ENCODE results near the gene MICAL3.
A peak's percentile ranks its signal among the peaks of the same experiment; 100 is the strongest.

The MICAL3 gene

DNA sequence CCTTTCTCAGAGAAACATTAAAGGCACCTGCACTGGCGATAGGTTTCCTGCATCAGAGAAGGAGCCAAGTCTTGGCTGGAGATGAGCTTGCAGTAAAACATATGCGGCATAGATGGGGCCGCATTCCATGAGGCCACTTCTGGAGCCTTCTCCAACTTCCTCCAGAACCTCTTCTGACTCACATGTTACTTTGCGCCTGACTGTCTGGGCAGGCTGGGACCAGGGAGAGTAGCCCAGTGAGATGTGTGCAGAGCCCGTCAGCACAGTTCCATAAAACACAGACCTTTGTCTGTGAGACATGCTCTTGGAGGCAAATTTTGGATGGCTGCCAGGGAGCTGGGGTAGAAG is 194.7 kb downstream of the MICAL3 start:
- DNase-seq, result no peak

DNA sequence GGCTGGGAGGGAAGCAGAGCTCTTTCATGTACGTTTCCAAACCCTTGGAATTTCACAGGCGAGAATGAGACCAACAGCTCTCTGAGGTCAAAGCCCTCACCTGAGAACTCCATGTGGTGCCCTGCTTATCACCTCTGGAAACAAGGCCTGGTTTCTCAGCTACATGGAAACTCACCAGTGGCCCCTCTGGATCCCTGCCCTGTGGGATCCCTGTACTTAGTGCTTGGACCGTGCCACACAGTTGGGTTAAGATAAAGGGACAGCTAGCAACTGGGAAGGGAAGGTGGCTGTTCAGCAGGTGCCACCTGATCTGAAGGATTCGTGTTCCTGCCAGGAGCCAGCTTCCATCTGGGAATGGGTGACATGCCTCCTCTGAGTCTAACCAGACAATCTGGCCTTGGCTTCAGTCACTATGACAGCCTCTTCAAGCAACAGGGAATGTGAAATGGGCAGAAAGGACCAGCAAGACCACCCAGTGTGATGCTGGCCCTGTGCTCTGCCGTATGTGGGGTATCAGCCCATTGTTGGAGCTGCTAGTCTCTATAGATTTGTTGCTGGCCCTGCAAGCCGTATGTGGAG is 195.8 kb downstream of the MICAL3 start:
- no peak for DNase-seq

DNA sequence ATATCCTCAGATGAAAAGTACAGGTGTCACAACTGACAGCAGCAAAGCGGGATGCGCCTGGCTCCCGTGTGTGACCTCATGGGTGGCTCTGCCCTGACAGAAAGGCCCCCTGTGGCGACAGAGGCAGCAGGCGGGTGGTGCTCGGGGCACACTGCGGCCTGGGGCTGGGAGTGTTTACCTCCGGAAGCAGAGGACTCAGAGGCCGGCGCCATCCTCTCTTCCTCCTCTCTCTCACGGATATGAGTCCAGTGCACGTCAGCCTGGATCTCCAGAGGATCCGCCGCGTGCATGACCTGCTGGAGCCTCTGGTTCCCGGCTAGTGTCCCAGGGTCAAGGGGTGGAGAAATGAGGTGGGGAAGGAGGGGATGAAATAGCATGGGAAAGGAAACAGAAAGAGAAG is 196.9 kb downstream of the MICAL3 start:
- DNase-seq, result no peak

DNA sequence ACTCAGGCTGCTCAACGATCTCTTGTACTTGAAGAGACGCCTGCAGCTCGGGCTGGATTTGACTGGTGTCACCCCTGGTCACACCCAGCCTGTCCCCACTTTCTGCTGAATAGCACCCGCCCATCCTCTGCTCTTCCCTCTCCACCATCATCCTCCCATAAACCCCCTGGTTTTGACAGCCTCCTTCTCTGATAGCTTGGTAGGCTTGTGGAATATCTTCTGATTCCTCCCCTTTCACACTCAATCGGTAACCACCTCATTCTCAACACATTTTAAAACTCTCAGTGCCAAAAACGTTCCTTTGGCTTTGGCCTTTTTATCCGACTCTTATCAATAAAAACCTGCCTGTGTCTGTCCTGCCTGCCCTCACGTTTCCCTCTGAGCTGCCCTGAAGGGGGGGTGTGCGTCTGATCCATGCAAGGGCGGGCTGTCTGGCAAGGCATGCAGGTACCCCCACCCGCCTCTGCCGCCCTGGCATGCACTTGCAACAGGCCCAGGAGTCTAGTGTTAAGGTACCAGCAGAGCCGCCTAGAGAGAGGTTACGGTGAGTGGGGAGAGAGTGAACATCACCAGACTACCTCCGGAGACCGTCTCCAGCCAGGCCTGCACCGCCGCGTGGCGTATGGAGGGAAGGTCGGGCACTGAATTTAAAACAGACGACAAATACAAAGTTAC is 198.3 kb downstream of the MICAL3 start:
- DNase-seq, result no peak

DNA sequence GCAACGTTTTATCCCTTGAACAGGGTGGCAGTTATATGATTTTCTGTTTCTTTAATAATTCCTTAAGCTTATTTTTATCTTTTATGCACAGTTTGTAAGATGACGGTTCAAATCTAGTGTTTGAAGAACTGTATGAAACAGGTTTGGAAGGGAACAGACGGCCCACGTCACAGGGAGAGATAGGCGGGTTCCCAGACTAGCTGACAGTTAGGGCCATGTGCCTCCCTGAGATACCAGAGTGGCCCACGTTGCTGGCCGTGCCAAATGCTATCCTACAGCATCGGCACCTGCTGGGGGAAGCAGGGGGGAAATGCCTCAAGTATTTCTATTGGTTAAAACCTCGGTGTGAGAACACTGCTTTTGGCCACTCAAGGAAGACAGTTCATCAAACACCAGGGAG is 199.9 kb downstream of the MICAL3 start:
- DNase-seq, result no peak

GRCh38 chr22:17823964-17824363 is 200.4 kb downstream of the MICAL3 start:
- no peak for DNase-seq

DNA sequence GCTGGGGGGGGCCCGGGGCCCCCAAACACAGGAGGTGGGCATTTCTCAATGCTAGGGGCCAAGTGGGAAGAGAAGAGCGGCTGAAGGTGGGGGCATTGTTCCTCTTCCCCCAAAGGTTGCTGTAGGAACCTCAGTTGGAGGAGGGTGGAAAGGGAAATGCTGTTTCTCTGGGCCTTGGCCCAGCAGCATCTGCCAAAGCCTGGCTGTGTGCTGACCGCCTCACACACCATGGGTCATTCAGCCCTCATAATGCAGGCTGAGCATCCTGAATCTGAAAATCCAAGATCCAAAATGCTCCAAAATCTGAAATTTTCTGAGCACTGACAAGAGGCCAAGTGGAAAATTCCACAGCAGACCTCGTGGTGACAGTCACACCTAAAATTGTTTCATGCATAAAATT is 201.1 kb downstream of the MICAL3 start:
- DNase-seq, result no peak

GRCh38 chr22:17822087-17822486 is 202.3 kb downstream of the MICAL3 start:
- no peak for DNase-seq

DNA sequence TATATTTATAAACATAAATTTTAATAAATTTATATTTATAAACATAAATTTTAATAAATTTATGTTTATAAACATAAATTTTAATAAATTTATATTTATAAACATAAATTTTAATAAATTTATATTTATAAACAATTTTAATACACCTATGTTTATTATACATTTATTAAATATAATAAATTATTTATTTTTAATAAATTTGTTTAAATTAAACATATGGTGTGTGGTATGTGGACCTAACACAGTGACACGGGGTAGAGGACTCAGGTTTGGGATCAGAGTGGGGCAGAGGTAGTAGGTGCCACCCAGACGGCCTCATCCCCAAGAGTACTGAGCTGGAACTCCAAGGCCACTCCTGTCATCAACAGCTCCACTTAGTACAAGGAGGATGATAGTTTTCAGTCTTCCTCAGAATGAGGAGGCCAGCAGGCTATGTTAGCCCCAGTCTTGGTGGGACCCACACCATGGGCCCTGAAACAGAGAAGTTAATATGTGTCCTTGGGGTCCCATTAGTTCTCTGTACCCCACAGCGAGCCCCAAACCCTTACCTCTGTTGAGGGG is 203.4 kb downstream of the MICAL3 start:
- no peak for DNase-seq

DNA sequence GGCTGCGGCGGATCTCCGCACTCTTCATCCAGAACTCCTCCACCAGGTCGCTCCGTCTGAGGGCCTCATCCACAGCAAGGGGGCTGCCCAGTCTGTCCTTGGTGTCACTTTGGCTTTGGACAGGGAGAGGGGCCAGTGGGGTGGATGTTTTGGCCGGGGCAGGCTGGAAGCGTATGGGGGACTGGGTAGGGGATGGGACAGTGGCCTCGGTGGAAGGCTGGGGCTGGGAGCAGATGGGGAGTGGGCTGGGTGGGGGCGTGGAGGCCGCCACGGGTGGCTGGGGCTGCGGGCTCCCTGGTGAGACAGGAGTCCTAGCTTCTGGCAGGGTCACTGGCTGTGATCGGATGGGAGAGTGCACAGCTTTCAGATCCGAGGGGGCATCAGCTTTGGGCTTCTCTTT is 205.7 kb downstream of the MICAL3 start:
- DNase-seq, result no peak

GRCh38 chr22:17818180-17818579 is 206.2 kb downstream of the MICAL3 start:
- DNase-seq, result no peak

DNA sequence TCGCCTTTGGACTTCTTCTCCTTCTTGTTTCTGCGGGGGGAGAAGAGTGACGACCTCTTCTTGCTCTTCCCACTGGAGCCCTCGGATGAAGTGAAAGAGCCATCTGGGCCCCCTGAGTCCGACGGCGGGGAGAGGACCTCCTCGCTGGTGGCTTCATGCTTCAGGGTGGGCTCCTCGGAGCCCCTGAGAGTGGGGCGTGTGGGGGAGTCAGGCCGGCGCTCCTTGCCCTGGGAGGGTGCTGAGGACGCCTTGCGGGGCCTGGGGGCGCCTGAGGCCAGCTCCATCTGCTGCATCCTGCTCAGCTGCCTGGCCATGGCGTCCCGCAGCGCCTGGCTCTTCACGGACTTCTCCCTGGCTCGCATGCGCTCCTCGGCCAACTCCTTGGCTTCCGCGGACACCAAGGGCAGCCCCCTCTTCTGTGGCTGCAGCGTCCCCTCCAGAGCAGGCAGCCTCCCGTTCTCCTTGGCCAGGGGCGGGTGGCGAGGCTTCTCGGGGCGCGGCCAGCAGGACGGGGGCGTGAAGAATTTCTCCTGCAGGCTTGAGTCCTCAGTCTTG is 206.8 kb downstream of the MICAL3 start:
- no peak for DNase-seq

GRCh38 chr22:17817079-17817478 is 207.3 kb downstream of the MICAL3 start:
- no peak for DNase-seq

GRCh38 chr22:17816649-17817048 is 207.7 kb downstream of the MICAL3 start:
- no peak for DNase-seq

- no peak for DNase-seq
Observed at GRCh38 chr22:17815703-17816254, 208.6 kb downstream of the MICAL3 start.

GRCh38 chr22:17814830-17815229 is 209.5 kb downstream of the MICAL3 start:
- no peak for DNase-seq

- DNase-seq, result no peak
Observed at GRCh38 chr22:17814084-17814483, 210.3 kb downstream of the MICAL3 start.

- no peak for DNase-seq
Observed at GRCh38 chr22:17811119-17811518, 213.2 kb downstream of the MICAL3 start.

- DNase-seq, result no peak
Observed at GRCh38 chr22:17810570-17811116, 213.7 kb downstream of the MICAL3 start.

GRCh38 chr22:17808693-17809403 is 215.5 kb downstream of the MICAL3 start:
- DNase-seq, result peak; percentile 18 to 29

- no peak for DNase-seq
Observed at GRCh38 chr22:17807578-17808410, 216.6 kb downstream of the MICAL3 start.

- DNase-seq, result no peak
Observed at GRCh38 chr22:17807086-17807485, 217.3 kb downstream of the MICAL3 start.

Measured in SHP77 (cell line).